ENCODE data around the gene VAV3.
"Not testable (repeated sequence)": the region's sequence is repeated elsewhere in the genome, so short reads cannot be mapped to it uniquely, and the experiment has no call there.

Gene VAV3, protein sequence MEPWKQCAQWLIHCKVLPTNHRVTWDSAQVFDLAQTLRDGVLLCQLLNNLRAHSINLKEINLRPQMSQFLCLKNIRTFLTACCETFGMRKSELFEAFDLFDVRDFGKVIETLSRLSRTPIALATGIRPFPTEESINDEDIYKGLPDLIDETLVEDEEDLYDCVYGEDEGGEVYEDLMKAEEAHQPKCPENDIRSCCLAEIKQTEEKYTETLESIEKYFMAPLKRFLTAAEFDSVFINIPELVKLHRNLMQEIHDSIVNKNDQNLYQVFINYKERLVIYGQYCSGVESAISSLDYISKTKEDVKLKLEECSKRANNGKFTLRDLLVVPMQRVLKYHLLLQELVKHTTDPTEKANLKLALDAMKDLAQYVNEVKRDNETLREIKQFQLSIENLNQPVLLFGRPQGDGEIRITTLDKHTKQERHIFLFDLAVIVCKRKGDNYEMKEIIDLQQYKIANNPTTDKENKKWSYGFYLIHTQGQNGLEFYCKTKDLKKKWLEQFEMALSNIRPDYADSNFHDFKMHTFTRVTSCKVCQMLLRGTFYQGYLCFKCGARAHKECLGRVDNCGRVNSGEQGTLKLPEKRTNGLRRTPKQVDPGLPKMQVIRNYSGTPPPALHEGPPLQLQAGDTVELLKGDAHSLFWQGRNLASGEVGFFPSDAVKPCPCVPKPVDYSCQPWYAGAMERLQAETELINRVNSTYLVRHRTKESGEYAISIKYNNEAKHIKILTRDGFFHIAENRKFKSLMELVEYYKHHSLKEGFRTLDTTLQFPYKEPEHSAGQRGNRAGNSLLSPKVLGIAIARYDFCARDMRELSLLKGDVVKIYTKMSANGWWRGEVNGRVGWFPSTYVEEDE

DNA sequence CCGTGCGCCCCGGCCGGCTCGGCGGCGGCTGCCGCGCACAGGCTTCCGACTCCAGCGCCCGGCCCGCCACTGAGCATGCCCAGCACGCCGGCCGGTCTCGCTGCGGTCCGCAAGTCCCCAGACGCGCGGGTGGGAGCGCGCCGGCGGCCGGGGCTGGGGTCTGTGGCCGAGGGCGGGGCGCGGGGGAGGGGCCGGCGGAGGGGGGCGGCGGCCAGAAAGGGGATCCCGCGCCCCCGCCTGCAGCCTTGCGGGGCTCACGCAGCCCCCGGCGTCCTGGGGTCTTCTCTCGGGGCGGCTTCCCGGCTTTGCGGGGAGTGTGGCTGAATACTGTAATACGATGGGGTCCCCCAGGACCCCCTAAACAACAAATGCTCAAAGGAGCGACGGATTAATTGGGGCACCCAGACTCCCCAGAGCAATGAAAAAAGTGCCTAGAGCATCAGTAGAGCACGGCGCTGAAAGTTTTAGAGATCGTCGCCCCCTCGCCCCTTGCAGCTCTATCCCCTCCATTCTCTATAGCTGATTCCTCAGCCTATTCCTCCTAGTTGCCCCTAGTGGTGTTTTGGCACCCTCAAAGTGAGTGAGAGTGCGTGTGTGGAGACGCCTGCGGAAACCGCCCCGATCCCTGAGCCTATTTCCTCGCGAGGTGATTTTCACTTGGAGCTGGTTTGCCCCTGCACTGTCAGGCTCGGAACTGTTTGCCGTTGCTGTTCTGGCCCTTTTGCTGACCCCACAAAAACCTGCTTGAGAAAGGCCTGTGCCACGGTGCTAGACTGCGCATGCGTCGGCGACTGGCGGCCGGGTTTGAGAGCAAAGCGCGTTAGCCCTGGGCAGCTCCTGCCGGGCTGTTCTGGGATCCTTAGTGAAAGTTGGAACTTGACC is at the start of gene VAV3:
VAV3 (minus strand) TSS at position 71 of the 882 bp plus-strand sequence. CDS start 311 bp downstream, outside the sequence.
- peak in 1 of 2 donors; percentile 45 for DNase-seq (ENCODE audit: low read depth in 2 of 2)

DNA sequence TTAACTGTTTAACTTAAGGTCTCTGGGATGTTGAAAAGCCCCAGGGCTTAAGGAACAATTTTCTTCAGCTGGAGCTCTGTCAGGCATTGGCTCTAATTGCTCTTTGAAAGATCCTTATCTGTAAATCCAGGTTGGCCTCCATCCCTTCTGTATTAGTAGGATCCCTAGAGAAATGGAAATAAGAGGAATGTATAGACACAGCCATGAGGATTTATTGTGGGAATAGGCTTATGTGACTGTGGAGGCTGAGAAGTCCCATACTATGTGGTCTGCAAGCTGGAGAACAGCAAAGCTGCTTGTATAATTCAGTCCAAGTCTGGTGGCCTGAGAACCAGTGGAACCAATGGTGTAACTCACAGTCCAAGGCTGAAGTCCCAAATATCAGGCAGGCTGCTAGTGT is 47.6 kb upstream of the VAV3 start:
- no peak for DNase-seq (ENCODE audit: low read depth in 2 of 2)

DNA sequence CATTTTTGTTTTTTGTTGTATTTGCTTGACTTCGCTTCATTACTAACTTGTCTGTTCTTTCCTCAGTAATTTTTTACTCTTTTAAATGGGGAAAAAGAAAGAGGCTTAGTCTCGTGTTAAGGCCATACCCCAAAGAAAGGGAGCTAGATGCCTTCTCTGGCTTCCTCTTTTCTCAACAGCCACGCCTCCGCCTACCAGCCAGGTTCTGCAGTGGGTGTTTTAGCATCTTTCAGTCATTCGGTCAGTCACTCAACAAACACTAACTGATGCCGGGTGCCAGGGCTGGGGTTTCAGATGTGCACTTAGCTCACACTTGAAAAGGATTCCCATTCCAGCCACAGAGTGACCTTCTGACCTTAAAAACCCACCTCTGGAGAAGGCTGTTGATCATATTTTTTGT is 46.3 kb upstream of the VAV3 start:
- no peak for DNase-seq (ENCODE audit: low read depth in 2 of 2)

DNA sequence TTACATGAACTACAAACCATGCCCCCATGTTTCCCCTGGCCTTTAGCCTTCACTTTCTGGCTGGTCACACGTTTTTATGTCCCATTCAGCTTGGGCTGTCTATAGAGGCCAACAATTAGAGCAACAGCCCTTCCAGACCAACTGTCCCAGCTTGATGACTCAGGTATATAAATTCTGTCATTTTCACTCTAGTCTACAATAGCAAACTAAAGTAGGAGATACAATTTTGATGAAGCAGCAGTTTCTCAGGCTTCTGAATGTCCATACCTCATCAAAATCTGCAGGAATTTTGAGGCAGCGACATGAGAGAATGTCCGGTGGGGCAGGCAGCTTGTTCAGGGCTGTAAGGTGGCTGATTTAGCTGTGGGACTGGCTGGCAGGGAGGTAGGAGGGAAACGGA is 45.6 kb upstream of the VAV3 start:
- no peak for DNase-seq (ENCODE audit: low read depth in 2 of 2)

- DNase-seq (ENCODE audit: low read depth in 2 of 2): no peak
Observed at GRCh38 chr1:108009603-108010195, 44.7 kb upstream of the VAV3 start.

- no peak for DNase-seq (ENCODE audit: low read depth in 2 of 2)
Observed at GRCh38 chr1:108007531-108007930, 42.6 kb upstream of the VAV3 start.

GRCh38 chr1:108007070-108007469 is 42.1 kb upstream of the VAV3 start:
- DNase-seq (ENCODE audit: low read depth in 2 of 2): no peak

- DNase-seq (ENCODE audit: low read depth in 2 of 2): not testable (repeated sequence)
Observed at GRCh38 chr1:108004919-108005318, 39.9 kb upstream of the VAV3 start.

GRCh38 chr1:108000620-108001111 is 35.7 kb upstream of the VAV3 start:
- DNase-seq (ENCODE audit: low read depth in 2 of 2): no peak

GRCh38 chr1:108000184-108000583 is 35.2 kb upstream of the VAV3 start:
- no peak for DNase-seq (ENCODE audit: low read depth in 2 of 2)

DNA sequence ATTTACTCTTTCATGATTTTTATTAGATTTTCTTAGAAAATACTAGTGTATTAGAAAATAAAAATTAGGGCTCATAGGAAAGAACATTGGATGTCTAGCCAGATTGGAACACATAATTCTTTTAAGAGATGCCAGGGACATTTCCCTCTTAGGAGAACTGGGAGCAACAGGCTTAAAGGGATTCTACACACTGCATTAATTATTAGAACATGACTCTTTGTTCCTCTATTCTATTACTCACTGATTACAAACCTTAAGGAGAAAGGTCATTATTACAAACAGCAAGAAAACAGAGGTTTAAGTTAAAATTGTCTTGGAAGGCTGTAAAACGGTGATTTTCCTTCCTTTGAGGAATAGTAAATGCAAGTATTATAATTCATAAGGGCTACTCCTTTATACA is 32.9 kb upstream of the VAV3 start:
- DNase-seq (ENCODE audit: low read depth in 2 of 2): no peak

DNA sequence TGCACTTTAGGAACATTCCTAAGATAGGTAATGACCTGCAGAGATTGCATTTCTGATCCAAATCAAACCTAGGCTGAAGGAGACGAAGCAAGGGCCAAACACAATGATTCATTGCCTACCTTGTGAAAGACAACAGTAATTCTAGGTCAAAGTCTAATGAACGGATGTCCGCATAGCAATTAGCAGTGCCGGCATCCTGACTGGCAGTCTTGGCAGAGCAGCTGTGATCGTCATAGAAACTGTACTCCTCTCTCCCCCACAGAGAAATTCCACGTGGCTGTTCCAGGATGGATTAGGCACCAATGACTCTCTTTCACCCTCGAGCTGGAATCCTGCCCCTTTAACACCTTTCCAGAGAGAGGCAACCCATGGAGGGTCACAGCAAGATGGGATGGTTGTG is 28.9 kb upstream of the VAV3 start:
- DNase-seq (ENCODE audit: low read depth in 2 of 2): no peak

- DNase-seq (ENCODE audit: low read depth in 2 of 2): no peak
Observed at GRCh38 chr1:107992347-107992746, 27.4 kb upstream of the VAV3 start.

DNA sequence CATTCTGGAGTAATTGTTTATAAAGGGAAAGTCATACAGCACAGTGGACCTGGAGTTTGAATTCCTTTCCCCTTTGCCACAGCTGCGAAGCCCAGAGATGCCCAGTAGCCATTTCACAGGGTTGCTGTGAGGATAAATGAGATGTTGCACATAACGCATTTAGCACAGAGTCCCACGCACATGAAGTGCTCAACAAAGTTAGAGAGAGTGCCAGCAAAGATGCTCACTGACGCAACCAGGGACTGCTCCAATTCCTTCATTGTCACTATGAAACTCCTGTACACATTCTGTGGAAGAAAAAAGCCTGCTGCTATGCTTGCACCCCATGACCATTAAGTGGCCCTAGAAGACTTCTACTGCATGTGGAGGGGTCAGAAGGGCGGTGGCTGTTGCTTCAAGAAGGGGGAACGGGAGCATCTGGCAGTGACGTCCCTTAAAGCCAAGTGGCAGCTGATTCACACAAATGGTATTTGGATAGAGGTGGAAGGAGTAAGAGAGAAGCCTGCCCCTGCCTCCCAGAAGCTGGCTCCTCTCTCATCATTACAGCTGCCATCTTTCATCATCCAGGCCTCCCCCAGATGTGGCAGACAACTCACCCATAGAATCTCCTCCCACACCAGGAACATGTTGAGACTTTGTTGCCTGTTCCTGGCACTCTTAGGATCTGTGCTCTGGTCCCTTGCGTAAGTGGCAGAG is 26.5 kb upstream of the VAV3 start:
- no peak for DNase-seq (ENCODE audit: low read depth in 2 of 2)

DNA sequence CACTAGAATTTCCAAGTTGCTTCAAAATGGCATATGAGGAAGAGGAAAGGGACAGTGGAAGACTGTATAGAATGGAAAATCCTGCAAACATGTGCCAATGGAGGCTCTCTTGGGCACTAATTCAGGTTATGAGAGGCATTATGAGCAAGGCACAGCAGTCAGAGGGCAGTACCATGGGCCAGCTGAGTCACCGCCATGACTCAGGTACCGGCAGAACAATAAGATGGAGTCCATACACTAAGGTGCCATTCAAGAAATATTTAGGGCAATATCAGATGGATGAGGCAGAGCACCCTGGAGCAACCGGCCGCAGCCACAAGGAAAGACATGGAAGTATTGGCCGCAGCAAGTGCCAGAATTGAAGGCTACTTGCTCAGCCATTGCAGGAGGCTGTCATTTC is 25.6 kb upstream of the VAV3 start:
- DNase-seq (ENCODE audit: low read depth in 2 of 2): no peak

- no peak for DNase-seq (ENCODE audit: low read depth in 2 of 2)
Observed at GRCh38 chr1:107981277-107981676, 16.3 kb upstream of the VAV3 start.

GRCh38 chr1:107979926-107980325 is 14.9 kb upstream of the VAV3 start:
- no peak for DNase-seq (ENCODE audit: low read depth in 2 of 2)

- no peak for DNase-seq (ENCODE audit: low read depth in 2 of 2)
Observed at GRCh38 chr1:107979088-107979487, 14.1 kb upstream of the VAV3 start.

- DNase-seq (ENCODE audit: low read depth in 2 of 2): no peak
Observed at GRCh38 chr1:107976836-107977235, 11.9 kb upstream of the VAV3 start.

DNA sequence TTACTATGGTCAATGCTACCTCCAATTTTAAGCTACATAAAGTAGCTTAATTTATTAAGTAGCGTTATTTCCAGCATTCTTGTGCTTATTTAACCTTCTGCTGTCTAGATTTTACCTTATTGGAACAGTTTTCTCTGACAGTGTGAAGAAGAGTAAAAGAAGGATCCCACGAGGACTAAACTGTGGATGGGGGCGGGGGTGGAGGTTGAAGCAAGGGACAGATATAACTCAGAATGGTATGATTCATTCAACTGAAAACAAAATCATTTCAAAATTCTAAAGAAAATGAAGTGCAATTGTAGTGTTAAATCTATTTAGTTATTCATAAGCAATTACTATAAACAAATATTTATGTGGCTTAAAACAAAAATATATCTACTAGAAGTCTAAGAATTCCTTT is 11.5 kb upstream of the VAV3 start:
- DNase-seq (ENCODE audit: low read depth in 2 of 2): no peak

GRCh38 chr1:107975851-107976250 is 10.9 kb upstream of the VAV3 start:
- DNase-seq (ENCODE audit: low read depth in 2 of 2): no peak

Measured in activated CD8-positive, alpha-beta memory T cell treated with anti-CD3 and anti-CD28 coated beads for 4 hours (primary cell).